GM19240 (cell line): Measurements from ENCODE around the gene ITGA3.

Experiments used
- DNase-seq: peaks from one replicate; pipeline ENCODE4 v3.0.0; 2011; ENCODE audit warnings: low spot score; ENCODE audit not compliant: insufficient read length

The ITGA3 gene

GRCh38 chr17:50091918-50092285 lies 36.0 kb downstream of the ITGA3 start:
- DNase-seq = no peak

DNA sequence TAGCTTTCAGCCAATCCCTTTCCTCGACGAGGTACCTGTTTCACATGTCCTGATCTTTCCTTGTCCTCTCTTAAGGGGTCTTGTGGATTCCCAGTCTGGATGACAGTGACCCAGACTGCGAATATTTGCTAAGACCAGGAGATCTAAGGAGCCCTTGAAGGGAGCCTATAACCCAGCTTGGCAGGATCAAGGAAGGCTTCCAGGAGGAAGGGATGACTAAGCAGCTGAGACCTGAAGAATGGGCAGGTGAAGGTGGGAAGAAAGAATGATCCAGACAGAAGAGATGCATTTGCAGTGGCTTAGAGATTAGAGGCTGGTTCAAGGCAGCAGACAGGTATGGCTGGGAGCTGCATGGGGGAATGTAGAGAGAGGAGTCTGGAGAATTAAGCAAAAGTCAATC lies 37.3 kb downstream of the ITGA3 start:
- no peak for DNase-seq

DNA sequence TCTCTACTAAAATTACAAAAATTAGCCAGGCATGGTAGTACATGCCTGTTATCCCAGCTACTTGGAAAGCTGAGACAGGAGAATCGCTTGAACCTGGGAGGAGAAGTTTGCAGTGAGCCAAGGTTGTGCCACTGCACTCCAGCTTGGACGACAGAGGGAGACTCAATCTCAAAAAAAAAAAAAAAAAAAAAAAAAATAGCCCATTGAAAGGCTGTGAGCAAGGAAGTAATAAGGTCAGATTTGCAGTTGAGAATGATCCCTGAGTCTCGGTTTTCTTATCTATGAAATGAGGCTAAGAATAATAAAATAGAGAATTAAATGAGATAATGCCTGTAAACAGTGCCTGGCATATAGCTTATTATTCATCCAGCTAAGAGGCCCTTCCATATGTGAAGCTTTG lies 37.9 kb downstream of the ITGA3 start:
- no peak for DNase-seq

- peak; percentile 84 for DNase-seq
Measured at GRCh38 chr17:50094243-50094752, 38.4 kb downstream of the ITGA3 start.

DNA sequence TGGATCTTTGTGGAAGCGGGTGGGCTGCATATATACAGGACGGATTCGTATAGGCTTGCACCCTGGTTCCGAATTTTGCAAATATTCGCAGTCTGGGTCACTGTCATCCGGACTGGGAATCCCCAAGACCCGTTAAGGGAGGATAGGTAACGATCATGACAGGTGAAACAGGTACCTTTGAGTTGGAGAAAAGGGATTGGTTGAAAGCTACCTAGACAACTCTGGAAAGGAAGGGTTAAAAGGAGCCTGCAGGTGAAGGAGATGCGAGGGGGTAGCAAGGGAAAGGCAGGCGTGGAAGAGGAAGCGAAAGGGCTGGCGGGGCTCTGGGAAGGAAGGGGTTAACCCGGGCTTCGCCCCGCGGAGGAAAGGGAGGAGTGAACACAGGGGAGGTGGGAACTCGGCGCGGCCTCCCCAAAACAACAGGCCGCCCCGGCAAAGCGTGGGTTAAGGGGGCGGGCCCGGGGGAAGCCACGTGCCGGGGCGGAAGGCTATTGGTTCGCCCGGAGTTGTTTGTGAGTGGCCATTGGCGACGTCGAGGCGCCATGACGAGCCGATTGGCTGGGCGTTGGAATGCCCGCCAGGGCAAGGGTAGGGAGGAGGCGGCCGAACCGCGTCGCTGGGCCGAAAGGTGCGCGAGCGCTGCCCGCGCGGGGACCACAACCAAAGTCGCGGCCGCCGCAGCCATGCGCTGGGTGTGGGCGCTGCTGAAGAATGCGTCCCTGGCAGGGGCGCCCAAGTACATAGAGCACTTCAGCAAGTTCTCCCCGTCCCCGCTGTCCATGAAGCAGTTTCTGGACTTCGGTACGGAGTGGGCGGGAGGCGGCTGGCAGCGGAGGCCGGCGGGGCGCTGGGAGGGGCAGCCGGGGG lies 39.1 kb downstream of the ITGA3 start, which contains the start of gene PDK2:
PDK2 (plus strand) TSS at position 599 of the 867 bp plus-strand sequence; CDS start at position 684, 85 bp downstream.
- DNase-seq = peak; percentile 98

GRCh38 chr17:50095626-50096037 lies 39.7 kb downstream of the ITGA3 start:
- no peak for DNase-seq

GRCh38 chr17:50096092-50096491 lies 40.2 kb downstream of the ITGA3 start:
- no peak for DNase-seq

DNA sequence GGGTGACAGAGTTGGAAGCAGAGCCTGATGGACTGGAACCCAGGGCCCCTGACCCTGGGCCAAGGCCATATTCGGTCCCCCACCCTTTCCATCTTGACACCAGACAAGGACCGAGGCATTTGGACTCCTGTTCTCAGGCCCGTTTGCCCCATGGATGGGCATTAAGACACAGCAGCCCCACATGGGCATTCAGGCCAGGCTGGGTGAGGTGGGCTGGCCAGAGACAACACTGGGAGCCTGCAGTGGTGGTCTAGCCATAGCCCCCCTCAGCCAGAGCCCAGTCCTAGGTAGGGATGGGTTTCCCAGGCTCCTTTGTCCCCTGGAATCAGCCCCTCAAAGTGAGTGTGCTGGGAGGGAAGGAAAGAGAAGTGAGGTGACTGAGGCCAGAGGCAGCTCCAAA lies 40.8 kb downstream of the ITGA3 start:
- DNase-seq = no peak

GRCh38 chr17:50097455-50097854 lies 41.5 kb downstream of the ITGA3 start:
- no peak for DNase-seq

- DNase-seq = no peak
Measured at GRCh38 chr17:50097926-50098325, 42.0 kb downstream of the ITGA3 start.

DNA sequence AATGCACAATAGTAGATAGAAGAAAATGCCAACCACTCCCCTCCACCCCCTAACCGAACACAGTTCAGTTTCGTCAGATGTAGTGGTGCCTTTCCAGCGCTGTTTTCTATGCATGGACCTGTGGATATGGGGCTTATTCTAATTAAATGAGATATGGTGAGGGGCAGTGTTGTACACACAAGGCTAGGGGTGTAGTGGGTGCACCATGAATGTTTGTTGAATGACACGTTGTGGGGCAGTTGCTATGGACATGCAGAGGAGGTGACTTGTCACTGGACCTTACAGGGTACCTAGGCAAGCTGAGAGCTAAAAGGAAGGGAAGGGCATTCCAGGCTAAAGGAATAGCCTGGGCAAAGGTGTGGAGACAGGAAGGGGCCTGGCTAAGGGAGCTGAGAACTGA lies 42.7 kb downstream of the ITGA3 start:
- DNase-seq = no peak

DNA sequence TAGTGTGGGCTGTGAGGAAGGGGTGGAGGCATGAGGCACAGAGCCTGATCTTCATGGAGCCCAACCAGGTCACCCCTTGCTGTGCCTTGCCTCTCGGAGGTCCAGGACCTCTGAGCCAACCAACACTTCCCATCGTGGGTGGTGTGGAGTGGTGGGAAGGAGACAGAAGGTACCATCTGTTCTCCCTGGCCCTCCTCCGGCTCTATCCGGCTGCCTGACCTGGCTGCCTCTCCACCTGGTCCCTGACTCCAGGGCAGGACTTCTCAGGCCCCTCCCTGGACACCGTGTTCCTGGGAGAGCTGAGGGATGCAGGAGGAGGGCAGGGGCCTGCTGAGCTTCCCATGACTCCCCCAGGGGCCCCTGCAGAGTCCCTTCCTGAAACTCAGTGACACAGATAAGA lies 43.1 kb downstream of the ITGA3 start:
- DNase-seq = no peak

- no peak for DNase-seq
Measured at GRCh38 chr17:50100480-50100883, 44.6 kb downstream of the ITGA3 start.

DNA sequence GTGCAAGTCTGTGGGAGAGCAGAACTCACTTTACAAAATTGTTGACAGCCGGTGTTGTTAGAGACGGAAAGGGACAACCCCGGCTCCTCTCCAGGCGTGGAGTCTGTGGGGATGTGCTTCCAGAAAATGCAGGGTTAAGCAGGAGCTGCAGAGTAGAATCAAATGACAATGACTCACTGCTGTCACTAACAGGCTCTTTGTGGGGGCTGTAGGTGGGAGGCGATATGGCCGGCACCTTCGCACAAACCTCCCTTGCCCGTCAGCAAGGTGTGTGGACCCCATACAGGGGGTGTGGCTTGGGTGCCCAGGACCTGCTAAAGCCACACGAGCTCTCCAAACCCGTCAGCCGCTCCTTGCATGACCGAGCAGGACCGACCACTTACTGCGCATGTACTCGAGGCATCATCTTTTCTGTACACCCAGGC lies 45.0 kb downstream of the ITGA3 start:
- DNase-seq = no peak

- DNase-seq = no peak
Measured at GRCh38 chr17:50101346-50102163, 45.6 kb downstream of the ITGA3 start.

DNA sequence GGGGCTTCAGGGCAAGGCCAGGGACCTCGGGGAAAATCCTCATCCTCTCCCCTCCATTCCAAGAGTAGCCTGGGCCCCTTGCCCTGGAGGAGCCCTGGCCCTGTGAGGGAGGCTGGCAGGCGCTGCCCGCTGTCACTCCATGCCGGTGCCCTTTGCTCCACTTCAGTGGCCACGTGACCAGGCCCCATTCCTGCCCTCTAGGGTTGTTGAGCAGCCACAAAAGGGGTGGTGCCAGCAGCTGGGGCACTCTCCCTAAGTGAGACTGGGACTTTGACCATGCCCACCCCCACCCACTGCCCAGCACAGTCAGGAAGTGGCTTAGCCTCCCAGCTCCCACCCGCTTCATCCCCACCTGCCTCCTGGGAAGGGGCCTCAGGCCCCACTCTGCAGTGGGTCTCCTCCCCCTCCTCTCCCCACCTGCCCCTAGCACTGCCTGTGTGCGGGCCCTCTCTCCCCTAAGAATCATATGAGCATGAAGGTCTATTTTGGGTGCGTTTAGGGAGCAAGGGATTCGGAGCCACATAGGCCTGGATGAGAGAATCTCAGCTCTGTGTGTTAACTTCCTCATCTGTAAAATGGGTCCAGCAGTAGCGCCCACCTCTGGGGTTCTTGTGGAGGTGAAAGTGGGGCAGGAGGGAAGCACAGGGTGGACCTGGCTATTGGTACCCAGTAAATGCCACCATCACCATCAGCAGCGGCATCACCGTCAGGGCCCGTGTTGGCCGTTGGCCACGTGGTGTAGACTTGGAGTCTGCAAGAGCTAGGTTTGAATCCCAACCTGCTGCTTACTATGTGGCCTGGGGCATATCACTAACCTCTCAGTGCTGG lies 46.5 kb downstream of the ITGA3 start:
- DNase-seq = no peak

GRCh38 chr17:50103252-50103651 lies 47.3 kb downstream of the ITGA3 start:
- DNase-seq = no peak

- DNase-seq = no peak
Measured at GRCh38 chr17:50103941-50104340, 48.0 kb downstream of the ITGA3 start.

GRCh38 chr17:50105811-50106210 lies 49.9 kb downstream of the ITGA3 start:
- DNase-seq = no peak

DNA sequence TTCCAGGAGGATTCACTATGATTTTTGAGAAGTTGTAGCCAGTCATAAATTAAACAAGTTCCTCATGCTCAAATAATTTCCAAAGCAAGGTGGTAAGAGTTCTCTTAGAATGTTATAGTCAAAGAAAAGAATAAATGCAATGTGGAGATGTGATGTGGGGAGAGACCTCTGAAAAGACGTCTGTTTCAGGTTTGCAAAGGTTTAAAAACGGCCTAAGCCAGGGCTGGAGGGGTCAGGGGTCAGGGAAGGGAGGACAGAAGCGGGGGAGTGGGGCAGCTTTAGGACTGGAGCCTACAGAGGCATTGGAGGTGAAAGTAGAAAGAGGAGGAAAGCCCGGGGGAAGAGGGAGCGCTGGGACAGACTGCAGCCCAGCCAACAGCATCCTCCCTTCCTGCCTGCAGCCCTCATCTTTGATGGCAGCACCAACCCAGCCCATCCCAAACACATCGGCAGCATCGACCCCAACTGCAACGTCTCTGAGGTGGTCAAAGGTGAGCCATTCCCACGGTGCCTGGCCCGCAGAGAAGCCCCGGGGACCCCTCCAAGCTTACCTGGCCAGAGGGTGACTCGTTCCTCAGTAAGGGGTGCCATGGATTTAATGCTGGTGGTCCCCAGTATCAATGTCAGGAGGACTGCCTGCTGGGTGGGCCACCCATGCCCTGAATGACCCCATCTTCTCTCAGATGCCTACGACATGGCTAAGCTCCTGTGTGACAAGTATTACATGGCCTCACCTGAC lies 50.7 kb downstream of the ITGA3 start:
- no peak for DNase-seq
